Measurements from ENCODE around the gene DAAM2. TPM values are rescaled to one million over a fixed set of nuclear protein-coding genes. Genes with fewer than 3 reads are reported as not detected.

DAAM2 gene
- total RNA-seq, 4 donors from 2014 or later: 3.7 to 55.9 (median 11.9) TPM

DNA sequence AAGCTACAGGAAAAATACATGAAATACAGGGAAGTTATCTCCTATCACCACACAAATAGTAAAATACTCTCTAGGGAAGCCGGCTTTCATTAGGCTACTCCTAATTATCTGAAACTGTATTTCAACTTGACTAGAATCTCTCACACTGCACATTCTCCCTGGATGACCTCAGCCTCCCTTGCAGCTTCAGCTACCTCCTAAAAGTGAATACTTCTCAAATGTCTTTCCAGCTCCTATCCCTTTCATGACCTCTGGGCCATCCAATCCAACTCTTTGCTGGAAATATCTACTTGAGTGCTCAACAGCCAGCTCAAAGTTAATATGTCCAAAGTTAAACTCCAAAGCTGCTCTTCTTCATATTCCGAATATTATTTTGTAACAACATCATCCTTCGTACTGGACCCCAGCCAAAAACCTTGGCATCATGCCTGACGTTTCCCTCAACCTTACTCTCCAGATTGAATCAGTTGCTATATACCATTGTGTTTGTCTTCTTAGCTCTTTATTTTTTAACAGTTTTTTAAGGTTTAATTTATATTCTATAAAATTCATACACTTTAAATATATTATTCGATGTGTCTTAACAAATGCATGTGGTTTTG, 37.6 kb upstream of the DAAM2 start:
- Histone ChIP-seq H3K27ac (peak overlapping the region in 3 of 4 donors; percentile 39 to 62 (median 44)), H3K9me3 (no peaks in the 10 kb centered on the region), H3K4me1 (peaks cover 0 to 14% (median 0%) of the 10 kb centered on the region in 3 donors), H3K27me3 (no peaks in the 10 kb centered on the region), H3K36me3 (no peaks in the 10 kb centered on the region), H3K4me3 (no peak overlapping the region)
- 65 to 66% methylated on average over 5 of the region's 5 CpGs for WGBS, 2 donors
- no peak for DNase-seq
- no peak for TF ChIP-seq POLR2A (IDR thresholded peaks at IDR 0.05)
- TF ChIP-seq, protein P1, sequence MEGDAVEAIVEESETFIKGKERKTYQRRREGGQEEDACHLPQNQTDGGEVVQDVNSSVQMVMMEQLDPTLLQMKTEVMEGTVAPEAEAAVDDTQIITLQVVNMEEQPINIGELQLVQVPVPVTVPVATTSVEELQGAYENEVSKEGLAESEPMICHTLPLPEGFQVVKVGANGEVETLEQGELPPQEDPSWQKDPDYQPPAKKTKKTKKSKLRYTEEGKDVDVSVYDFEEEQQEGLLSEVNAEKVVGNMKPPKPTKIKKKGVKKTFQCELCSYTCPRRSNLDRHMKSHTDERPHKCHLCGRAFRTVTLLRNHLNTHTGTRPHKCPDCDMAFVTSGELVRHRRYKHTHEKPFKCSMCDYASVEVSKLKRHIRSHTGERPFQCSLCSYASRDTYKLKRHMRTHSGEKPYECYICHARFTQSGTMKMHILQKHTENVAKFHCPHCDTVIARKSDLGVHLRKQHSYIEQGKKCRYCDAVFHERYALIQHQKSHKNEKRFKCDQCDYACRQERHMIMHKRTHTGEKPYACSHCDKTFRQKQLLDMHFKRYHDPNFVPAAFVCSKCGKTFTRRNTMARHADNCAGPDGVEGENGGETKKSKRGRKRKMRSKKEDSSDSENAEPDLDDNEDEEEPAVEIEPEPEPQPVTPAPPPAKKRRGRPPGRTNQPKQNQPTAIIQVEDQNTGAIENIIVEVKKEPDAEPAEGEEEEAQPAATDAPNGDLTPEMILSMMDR (IDR thresholded peaks at IDR 0.05): no peak
- intact Hi-C loops (cut with DNase I): no loop called here

DNA sequence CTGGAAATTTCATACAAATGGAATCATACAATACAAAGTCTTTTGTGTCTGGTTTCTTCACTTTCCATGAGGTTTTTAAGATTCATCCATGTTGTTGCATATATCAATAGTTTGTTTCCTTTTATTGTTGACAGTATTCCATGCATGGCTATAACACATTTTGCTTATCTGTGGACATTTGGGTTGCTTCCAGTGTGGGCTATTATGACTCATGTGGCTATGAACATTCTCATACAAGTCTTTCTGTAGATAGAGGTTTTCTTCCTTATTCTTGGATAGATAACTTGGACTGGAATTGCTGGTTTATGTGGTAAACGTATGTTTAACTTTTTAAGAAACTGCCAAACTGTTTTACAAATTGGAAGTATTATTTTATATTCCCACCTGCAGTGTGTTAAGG, 36.9 kb upstream of the DAAM2 start:
- H3K4me1 ChIP-seq: peaks cover 0 to 14% (median 0%) of the 10 kb centered on the region in 3 donors
- intact Hi-C loops (cut with DNase I): no loop called here
- no peaks in the 10 kb centered on the region for H3K27me3 ChIP-seq
- H3K9me3 ChIP-seq: no peaks in the 10 kb centered on the region
- TF ChIP-seq, protein P1 (IDR thresholded peaks at IDR 0.05): no peak
- no peak for TF ChIP-seq POLR2A (IDR thresholded peaks at IDR 0.05)
- peak overlapping the region in 1 of 4 donors; percentile 62 for H3K27ac ChIP-seq
- no peaks in the 10 kb centered on the region for H3K36me3 ChIP-seq
- no peak for DNase-seq
- WGBS, 2 donors: 26 to 35% methylated on average over 1 of the region's 1 CpG
- no peak overlapping the region for H3K4me3 ChIP-seq

DNA sequence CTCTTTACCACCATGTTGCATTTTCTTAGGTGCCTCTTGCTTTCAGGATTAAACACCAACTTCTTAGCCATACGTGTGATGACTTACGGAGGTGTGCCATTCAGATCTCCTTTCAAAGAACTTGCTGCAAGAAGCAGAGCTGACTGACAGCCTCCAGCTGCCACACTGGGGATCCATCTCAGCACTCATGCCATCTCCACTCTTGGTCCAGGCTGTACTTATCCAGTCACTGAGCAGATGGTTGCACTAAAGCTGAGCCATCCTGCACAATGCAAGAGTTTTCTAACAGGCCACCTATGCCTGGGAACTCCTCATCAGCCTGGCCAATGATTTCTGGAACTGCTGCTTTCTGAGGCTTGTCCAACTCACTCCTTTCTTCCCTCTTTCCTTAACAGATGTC, 35.6 kb upstream of the DAAM2 start:
- TF ChIP-seq, protein P1 (IDR thresholded peaks at IDR 0.05): no peak
- TF ChIP-seq POLR2A (IDR thresholded peaks at IDR 0.05): no peak
- no peaks in the 10 kb centered on the region for H3K9me3 ChIP-seq
- no peaks in the 10 kb centered on the region for H3K27me3 ChIP-seq
- H3K27ac ChIP-seq: no peak overlapping the region
- WGBS, 2 donors: 96 to 100% methylated on average over 2 of the region's 2 CpGs
- H3K4me1 ChIP-seq: peaks cover 0 to 14% (median 0%) of the 10 kb centered on the region in 3 donors
- intact Hi-C loops (cut with DNase I): no loop called here
- no peaks in the 10 kb centered on the region for H3K36me3 ChIP-seq
- DNase-seq: no peak
- H3K4me3 ChIP-seq: no peak overlapping the region

DNA sequence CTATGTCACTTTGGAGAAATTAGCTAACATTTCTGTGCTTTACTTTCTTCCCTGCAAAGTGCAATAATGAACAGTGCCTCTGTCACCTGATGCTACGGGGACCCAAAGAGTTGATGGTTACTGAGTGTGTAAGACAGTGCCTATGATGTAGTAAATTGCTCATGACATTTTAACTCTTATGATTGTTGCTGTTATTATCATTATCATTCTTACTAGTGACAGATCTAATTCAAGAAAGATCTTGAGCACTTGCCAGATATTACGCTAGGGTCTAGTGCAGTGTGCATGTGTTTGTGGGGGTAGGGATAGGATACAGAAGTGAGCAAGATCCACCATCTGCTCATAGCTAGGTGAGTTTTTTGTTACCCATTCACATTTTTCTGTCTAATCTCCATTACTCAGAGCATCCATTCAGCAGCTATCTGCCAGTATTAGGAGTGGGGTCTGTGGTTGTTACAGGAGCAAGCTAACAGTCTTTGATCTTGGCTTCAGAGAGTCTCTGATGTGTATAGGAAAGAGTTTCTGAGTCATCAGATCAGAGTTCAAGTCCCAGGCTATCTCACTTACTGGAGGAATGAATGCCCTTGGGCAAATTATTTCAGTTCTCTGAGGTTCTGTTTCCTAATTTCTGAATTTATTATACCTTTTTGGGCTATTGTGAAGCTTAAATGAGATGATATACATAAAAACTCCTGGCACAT, 33.1 kb upstream of the DAAM2 start:
- Histone ChIP-seq H3K27me3 (no peaks in the 10 kb centered on the region), H3K36me3 (no peaks in the 10 kb centered on the region), H3K27ac (no peak overlapping the region), H3K4me1 (peaks cover 0 to 6% (median 0%) of the 10 kb centered on the region in 3 donors), H3K9me3 (no peaks in the 10 kb centered on the region), H3K4me3 (no peak overlapping the region)
- WGBS, 2 donors: 66 to 78% methylated on average over 2 of the region's 2 CpGs
- no peak for DNase-seq
- TF ChIP-seq, protein P1 (IDR thresholded peaks at IDR 0.05): no peak
- no peak for TF ChIP-seq POLR2A (IDR thresholded peaks at IDR 0.05)
- intact Hi-C loops (cut with DNase I): no loop called here

DNA sequence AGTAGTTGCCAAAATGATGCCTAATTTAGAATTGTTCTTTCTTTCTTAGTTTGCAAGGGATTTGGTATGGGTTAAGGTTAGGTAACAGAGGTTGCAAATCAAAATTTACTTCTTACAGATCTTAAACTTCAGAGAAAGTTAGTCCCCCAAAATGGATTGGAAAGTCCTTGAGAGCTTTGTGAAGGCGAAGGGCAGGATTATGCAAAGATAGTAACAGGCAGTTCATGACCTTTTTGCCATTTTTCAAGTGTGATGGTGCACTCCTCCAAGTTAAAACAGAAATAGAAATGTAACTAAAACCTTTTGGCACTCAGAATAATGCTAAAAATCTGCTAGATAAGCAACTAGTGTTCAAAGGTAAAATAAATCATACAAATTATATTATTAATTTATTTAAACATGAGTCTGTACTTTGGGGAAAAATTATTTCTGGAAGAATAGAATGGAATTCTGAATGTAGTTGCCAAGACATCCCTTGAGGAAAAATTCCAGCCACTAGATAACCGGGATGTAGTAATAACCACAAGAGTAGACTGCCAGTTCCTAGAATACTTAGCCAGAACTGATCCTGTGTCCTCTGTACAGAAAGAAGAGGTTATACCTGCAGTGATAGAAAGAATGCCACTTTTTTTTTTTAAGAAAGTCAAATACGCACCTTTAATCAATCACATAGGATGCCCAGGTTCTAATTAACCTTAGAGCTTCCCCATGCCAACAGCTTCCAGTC, 31.8 kb upstream of the DAAM2 start:
- H3K4me1 ChIP-seq: no peaks in the 10 kb centered on the region
- 31 to 40% methylated on average over 3 of the region's 3 CpGs for WGBS, 2 donors
- no peaks in the 10 kb centered on the region for H3K36me3 ChIP-seq
- intact Hi-C loops (cut with DNase I): no loop called here
- no peaks in the 10 kb centered on the region for H3K9me3 ChIP-seq
- no peak for DNase-seq
- no peaks in the 10 kb centered on the region for H3K27me3 ChIP-seq
- H3K27ac ChIP-seq: peak overlapping the region in 1 of 4 donors; percentile 26
- no peak overlapping the region for H3K4me3 ChIP-seq
- TF ChIP-seq POLR2A (IDR thresholded peaks at IDR 0.05): no peak
- TF ChIP-seq, protein P1 (IDR thresholded peaks at IDR 0.05): no peak

Measured in esophagus squamous epithelium (tissue), 5 donors.